ENCODE measurements around the gene CKMT2.
"Not testable (repeated sequence)": the region's sequence is repeated elsewhere in the genome, so short reads cannot be mapped to it uniquely, and the experiment has no call there.

The CKMT2 gene

DNA sequence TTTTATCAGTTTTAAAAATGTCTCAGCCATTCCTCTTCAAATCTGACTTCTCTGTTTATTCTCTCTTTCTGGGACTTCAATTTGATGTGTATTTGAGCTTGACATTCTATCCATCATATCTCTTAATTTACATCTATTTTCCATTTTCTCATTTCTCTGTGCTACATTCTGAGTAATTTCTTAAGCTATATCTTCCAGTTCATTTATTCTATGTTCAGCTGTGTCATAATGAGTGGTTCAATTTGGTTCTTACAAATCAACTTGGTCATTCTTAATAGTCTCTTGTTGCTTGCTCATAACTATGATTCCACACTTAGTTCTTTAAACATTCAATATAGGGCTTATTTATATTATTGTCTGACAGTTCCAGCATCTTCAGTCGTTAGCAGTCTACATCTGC, 16.9 kb downstream of the CKMT2 start:
- DNase-seq (ENCODE audit: low read depth, low spot score), result no peak

- no peak for DNase-seq (ENCODE audit: low read depth, low spot score)
Observed at GRCh38 chr5:81251922-81252321, 18.8 kb downstream of the CKMT2 start.

DNA sequence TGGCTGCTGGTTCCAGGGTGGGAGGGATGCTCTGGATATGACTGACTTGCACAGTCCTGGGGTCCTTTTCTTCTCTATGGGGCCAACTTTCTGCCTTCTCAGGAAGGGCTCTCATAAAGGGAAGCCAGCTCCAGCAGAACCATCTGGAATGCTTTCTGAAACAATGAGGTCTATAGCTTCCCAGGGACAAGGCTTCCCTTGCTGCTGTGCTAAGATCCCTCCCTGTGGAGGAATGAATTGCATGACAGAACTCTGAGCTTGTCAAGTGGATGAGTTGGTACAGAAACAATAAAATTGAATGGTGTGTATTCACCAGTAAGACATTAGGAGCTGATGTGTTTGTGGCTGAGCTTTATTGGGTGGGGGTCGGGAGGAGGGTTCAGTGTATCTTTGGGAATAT, 19.8 kb downstream of the CKMT2 start:
- DNase-seq (ENCODE audit: low read depth, low spot score), result no peak

GRCh38 chr5:81253875-81254274, 20.8 kb downstream of the CKMT2 start:
- no peak for DNase-seq (ENCODE audit: low read depth, low spot score)

DNA sequence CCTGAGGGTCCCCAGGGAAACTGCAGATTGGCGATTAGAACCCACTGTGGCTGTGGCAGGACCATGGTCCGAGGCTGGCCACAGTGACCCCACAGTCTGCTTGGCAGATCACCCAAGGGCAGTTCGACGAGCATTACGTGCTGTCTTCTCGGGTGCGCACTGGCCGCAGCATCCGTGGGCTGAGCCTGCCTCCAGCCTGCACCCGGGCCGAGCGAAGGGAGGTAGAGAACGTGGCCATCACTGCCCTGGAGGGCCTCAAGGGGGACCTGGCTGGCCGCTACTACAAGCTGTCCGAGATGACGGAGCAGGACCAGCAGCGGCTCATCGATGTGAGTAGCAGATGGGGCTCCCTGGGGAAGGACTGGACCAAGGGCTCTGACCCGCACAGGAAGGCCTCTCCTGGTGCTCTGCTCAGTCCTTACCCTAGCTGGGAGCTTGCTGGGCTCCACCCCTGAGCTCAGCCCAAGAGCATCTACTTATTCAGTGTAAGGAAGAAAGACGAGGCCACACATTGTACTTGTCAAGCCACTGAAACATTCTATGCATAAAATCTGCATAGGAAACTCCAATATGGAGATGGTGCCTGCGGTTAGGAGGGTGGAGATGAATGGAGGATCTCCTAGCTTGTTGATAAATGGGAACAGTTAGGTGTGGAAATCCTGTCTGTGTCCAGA, 21.9 kb downstream of the CKMT2 start:
- DNase-seq (ENCODE audit: low read depth, low spot score), result no peak

DNA sequence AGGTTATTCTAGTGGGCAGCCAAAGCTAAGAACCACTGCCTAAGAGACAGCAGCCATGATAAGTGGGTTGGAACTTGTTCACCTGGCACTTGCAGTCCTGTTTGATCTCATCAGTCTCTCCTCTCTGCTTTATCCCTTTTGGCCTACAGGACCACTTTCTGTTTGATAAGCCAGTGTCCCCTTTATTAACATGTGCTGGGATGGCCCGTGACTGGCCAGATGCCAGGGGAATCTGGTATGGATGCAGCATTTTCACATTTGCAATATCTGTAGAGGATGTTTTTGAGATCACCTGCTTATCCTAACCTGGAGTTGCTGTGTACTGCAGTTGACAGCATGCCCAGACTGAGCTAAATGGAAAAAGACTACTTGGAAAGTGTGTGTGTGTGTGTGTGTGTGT, 23.6 kb downstream of the CKMT2 start:
- DNase-seq (ENCODE audit: low read depth, low spot score), result no peak

DNA sequence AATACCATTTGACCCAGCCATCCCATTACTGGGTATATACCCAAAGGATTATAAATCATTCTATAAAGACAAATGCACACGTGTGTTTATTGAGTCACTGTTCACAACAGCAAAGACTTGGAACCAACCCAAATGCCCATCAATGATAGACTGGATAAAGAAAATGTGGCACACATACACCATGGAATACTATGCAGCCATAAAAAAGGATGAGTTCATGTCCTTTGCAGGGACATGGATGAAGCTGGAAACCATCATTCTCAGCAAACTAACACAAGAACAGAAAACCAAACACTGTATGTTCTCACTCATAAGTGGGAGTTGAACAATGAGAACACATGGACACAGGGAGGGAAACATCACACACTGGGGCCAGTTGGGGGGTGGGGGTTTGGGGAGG, 29.7 kb downstream of the CKMT2 start:
- DNase-seq (ENCODE audit: low read depth, low spot score), result not testable (repeated sequence)

GRCh38 chr5:81265101-81265500, 32.0 kb downstream of the CKMT2 start:
- no peak for DNase-seq (ENCODE audit: low read depth, low spot score)

GRCh38 chr5:81268521-81269196, 35.5 kb downstream of the CKMT2 start:
- DNase-seq (ENCODE audit: low read depth, low spot score), result no peak

- no peak for DNase-seq (ENCODE audit: low read depth, low spot score)
Observed at GRCh38 chr5:81269751-81270393, 36.8 kb downstream of the CKMT2 start.

- not testable (repeated sequence) for DNase-seq (ENCODE audit: low read depth, low spot score)
Observed at GRCh38 chr5:81270394-81271027, 37.4 kb downstream of the CKMT2 start.

GRCh38 chr5:81283976-81284375, 50.9 kb downstream of the CKMT2 start:
- no peak for DNase-seq (ENCODE audit: low read depth, low spot score)

- DNase-seq (ENCODE audit: low read depth, low spot score), result no peak
Observed at GRCh38 chr5:81286059-81286617, 53.0 kb downstream of the CKMT2 start.

- DNase-seq (ENCODE audit: low read depth, low spot score), result no peak
Observed at GRCh38 chr5:81288021-81288433, 54.9 kb downstream of the CKMT2 start.

DNA sequence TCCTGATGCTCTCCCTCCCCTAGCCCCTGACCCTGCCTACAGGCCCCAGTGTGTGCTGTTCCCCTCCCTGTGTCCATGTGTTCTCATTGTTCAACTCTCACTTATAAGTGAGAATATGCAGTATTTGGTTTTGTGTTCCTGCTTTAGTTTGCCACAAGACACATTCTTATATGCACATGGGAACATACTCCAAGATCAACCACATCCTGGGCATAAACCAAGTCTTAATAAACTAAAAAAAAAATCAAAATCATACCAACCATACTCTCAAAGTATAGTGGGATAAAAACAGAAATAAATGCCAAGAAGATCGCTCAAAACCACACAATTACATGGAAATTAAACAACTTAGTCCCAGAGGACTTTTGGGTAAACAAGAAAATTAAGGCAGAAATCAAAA, 57.0 kb downstream of the CKMT2 start:
- DNase-seq (ENCODE audit: low read depth, low spot score), result no peak

- DNase-seq (ENCODE audit: low read depth, low spot score), result no peak
Observed at GRCh38 chr5:81292130-81292529, 59.0 kb downstream of the CKMT2 start.

DNA sequence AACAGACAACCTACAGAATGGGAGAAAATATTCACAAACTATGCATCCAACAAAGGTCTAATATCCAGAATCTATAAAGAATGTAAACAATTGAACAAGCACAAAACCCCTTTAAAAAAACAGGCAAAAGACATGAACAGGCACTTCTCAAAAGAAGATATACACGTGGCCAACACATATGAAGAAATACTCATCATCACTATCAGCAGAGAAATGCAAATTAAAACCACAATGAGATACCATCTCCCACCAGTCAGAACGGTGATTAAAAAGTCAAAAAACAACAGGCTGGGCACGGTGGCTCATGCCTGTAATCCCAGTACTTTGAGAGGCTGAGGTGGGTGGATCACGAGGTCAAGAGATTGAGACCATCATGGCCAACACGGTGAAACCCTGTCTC, 60.9 kb downstream of the CKMT2 start:
- DNase-seq (ENCODE audit: low read depth, low spot score), result not testable (repeated sequence)

DNA sequence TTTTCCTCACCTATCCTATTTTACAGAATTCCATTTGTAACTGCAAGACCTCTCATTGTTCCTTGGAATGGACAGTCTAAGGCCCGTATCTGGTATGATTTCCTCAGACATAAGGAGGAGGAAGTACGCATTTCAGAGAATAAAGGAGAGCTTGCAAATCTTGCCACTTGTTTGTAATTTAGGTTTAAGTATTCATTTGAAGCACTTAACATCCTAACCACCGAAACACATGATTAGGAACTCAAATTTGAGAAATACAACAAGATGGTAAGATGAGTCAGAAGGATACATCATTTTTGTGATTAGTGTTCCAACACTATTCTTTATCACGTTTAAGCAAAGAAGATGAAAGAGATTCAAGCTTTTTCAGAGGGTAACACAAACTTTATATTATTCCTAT, 64.4 kb downstream of the CKMT2 start:
- no peak for DNase-seq (ENCODE audit: low read depth, low spot score)

DNA sequence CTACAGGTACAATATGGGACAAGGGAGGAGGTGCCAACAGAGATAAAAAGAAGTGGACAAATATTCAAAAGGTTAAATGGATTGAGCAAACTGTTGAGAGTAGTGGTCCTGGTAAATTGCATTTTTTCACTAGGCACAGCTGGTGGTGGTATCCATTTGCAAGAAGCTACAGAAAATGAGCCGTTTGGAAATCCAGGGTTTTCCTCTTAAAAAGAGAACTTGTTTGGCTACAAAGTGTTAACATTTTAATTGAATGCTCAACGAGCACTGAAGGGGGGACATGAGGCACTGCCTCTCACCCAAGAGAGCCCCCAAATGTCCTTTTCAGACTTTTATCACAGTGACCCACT, 67.8 kb downstream of the CKMT2 start:
- DNase-seq (ENCODE audit: low read depth, low spot score), result no peak

DNA sequence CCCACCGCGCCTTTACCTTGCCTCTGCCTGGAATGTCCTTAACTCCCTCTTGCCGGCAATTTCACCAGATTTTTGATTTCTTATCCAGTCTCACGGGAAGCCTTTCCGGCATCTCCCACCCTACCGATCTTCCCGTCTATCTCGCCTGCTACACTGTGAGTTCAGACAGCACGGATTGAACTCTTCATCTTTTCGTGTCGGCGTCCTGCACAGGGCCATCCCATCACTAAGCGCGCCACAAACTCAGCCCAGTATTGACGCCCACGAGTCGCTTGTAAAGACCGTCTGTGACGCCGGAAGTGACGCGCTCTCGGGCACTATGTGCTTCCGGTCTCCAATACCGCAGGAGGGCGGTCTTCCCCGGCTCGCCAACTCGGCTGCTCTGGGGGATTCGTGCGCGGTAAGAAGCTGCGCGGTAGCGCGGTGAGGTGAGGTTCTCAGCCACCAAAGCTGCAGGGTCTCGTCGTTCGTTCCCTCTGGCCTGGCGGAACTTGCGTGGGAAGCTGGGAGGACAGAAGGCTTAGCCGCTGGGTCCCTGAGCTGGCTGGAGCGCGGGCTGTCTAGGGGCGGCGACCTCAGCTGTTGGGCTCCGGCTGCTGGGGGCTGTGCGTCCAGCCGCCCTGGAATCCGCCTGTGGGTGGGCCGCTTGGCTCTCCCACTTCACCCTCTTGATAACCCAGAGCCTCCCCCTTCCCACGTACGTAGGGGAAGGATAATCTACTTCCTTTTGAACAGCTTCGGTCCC, 68.3 kb downstream of the CKMT2 start, which contains the start of gene ZCCHC9:
Gene ZCCHC9, plus strand, starts transcription at position 317 of the 745 bp plus-strand sequence. CDS start 3,171 bp downstream, outside the sequence.
- DNase-seq (ENCODE audit: low read depth, low spot score), result peak; percentile 85

GRCh38 chr5:81302596-81302995, 69.5 kb downstream of the CKMT2 start:
- DNase-seq (ENCODE audit: low read depth, low spot score), result no peak

Measured in activated CD4-positive, CD25-positive, alpha-beta regulatory T cell treated with anti-CD3 and anti-CD28 coated beads, Interleukin-2, amount 50 U/mL, for 16 hours (primary cell).